Astrocyte of the spinal cord (primary cell): ENCODE results near the gene PRPF6.
"Not testable (repeated sequence)": the region's sequence is repeated elsewhere in the genome, so short reads cannot be mapped to it uniquely, and the experiment has no call there.

Experiments used
- DNase-seq: peaks from one replicate; pipeline ENCODE4 v3.0.0; 2011; ENCODE audit warnings: low read depth, low spot score
- H3K4me3 ChIP-seq: 2 replicates; pipeline ENCODE4 v1.5.1; 2011; ENCODE audit warnings: low read depth, mild to moderate bottlenecking, low read length, moderate library complexity
- in situ Hi-C: cut with HindIII; loops from 2 replicates; pipeline ENCODE4 v1.10.0; 2017; ENCODE audit warnings: low sequenced_read_pairs
- TF ChIP-seq, protein P1 (sequence below): IDR thresholded peaks from 2 replicates; pipeline ENCODE4 v1.5.1; 2012; ENCODE audit warnings: low read depth, mild to moderate bottlenecking, low read length, inconsistent platforms

Gene PRPF6

DNA sequence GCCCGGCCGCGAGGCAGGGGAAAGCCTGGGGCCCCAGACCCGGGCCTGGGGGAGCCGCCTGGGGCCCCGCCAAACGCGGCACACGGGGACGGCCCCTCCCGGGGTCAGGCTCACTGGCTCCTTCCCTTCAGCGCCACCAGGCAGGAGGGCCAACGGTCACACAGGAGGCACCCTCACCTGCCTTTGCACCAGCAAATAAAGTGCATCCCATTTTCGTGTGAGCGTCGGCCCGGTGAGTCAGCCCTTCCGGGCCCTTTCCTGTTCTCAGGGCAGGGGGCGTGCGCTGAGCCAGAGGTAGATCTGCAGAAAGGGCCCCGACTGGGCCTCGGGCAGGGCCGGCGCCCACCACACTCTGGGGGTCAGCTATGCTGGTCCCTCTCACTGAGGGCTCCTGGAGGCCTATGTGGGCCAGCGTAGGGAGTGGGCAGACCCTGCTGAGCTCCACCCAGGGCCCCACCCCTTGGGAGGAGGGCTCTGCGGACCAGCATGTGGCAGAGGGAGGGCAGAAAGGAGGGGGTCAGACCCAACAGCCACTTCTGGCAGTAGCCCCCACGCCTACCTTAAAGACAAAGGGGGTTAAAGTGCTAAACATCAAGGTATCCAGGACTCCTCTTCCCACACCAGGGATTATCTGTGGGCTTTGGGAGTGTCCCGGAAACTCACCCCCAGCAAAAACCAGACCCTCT lies 23.8 kb upstream of the PRPF6 start:
- DNase-seq: peak; percentile 66
- H3K4me3 ChIP-seq: peak overlapping the region; percentile 45
- TF ChIP-seq, protein P1, sequence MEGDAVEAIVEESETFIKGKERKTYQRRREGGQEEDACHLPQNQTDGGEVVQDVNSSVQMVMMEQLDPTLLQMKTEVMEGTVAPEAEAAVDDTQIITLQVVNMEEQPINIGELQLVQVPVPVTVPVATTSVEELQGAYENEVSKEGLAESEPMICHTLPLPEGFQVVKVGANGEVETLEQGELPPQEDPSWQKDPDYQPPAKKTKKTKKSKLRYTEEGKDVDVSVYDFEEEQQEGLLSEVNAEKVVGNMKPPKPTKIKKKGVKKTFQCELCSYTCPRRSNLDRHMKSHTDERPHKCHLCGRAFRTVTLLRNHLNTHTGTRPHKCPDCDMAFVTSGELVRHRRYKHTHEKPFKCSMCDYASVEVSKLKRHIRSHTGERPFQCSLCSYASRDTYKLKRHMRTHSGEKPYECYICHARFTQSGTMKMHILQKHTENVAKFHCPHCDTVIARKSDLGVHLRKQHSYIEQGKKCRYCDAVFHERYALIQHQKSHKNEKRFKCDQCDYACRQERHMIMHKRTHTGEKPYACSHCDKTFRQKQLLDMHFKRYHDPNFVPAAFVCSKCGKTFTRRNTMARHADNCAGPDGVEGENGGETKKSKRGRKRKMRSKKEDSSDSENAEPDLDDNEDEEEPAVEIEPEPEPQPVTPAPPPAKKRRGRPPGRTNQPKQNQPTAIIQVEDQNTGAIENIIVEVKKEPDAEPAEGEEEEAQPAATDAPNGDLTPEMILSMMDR: peak; percentile 13
- in situ Hi-C loops: no loop called here

DNA sequence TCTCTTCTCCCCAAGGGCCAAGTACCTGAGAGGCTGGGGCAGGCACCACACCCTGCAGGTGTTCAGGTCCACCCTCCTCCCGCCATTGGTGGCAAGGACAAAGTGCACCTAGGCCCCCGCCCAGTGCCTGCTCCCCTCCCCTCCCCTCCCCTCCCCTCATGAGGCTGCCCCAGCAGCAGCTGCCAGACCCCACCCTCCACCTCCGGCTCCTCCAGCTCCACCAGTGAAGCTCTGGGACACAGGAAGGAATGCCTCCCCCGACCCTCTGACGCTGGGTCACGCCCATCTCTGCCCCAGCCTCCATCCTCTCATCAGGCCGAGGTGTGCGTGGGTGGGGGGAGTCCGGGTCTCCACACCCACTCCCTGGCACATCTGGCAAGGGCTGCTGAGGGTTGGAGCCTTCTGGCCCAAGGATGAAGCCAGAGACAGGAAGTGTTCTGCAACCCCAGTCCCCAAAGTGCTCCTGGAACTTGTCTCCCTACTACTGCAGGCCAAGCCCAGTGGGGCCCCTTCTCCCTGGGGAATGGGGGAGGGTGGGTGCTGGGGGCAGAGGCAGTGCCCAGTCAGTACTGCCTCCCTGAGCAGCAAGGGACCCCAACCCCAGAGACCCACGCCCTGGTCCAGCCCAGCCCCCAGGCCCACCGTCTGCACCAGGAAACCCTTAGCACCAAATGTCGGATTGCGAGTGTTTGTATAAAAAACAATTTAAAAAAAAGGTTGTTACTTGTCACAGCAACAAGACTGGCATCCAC lies 23.1 kb upstream of the PRPF6 start:
- no peak for DNase-seq
- H3K4me3 ChIP-seq: no peak overlapping the region
- in situ Hi-C loops: no loop called here
- TF ChIP-seq, protein P1: no peak

DNA sequence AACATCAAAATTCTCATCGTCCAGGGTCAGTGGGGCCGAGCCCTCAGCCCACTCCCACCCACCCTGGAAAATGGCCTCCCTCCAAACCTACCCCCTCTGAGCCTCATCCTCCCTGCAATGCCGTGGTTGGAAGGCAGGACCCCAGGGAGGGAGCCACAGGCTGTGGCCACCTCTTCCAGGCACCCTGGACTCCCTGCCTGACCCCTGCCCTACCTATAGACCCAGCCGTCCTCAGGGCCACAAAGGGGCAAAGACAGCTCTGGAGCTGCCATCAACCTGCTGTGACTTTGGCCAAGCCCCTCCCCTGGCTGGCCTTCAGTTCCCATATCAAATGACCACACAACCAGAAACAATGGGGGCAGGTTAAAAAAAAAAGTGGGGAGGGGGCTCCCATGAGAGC lies 22.5 kb upstream of the PRPF6 start:
- no peak overlapping the region for H3K4me3 ChIP-seq
- TF ChIP-seq, protein P1: no peak
- no peak for DNase-seq
- in situ Hi-C loops: no loop called here

DNA sequence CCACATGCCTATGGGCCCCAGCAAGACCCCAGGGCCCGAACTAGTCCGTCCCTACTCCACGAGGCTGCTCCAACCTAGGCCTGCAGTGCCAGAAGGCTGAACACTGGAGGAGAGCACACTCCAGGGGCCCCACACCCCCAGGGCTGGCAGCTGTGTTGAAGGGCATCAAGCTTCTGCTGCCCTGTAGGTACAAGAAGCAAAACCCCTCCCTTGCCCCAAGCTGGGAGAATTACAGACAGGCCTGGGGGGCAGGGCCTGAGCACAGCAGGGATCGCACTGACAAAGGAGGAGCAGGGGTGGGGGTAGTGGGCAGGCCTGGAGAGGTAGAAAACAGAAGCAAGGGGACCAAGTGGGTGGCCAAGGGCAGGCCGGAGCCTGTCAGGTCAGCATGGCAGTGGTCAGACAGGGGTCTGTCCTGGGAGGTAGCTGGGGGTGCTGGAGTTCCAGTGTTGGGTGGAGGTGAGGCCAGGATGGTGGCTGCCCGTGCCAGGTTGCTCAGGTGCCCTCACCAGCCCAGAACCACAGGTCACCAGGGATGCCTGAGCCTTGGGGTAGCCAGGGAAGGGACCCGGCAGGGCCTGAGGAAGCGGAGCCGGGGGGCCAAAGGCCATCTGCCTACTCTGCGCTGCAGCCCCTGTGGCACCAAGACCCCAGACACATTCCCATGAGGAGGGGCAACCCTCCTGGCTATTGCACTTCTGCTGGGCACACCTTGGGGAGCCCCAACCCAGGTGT lies 21.8 kb upstream of the PRPF6 start:
- no peak overlapping the region for H3K4me3 ChIP-seq
- in situ Hi-C loops: no loop called here
- no peak for DNase-seq
- TF ChIP-seq, protein P1: no peak

DNA sequence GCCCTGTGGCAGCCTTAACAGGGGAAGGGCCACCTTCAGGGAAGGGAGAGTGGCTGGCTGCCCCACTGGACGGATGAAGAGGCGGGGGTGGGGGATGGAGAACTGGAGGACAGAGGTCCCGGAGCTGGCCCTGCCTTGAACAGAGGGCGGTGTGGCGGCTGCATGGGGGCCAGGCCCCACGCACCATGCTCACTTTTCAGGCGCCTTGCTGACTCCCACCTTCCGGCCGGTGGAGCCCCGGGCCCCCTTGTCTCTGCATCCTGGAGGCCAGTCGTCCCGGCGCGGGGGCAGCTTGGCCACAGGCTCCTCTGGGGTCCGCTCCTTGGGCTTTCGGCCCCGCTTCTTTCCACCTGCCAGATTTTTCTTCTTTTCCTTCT lies 21.2 kb upstream of the PRPF6 start:
- TF ChIP-seq, protein P1: no peak
- in situ Hi-C loops: no loop called here
- no peak for DNase-seq
- no peak overlapping the region for H3K4me3 ChIP-seq

DNA sequence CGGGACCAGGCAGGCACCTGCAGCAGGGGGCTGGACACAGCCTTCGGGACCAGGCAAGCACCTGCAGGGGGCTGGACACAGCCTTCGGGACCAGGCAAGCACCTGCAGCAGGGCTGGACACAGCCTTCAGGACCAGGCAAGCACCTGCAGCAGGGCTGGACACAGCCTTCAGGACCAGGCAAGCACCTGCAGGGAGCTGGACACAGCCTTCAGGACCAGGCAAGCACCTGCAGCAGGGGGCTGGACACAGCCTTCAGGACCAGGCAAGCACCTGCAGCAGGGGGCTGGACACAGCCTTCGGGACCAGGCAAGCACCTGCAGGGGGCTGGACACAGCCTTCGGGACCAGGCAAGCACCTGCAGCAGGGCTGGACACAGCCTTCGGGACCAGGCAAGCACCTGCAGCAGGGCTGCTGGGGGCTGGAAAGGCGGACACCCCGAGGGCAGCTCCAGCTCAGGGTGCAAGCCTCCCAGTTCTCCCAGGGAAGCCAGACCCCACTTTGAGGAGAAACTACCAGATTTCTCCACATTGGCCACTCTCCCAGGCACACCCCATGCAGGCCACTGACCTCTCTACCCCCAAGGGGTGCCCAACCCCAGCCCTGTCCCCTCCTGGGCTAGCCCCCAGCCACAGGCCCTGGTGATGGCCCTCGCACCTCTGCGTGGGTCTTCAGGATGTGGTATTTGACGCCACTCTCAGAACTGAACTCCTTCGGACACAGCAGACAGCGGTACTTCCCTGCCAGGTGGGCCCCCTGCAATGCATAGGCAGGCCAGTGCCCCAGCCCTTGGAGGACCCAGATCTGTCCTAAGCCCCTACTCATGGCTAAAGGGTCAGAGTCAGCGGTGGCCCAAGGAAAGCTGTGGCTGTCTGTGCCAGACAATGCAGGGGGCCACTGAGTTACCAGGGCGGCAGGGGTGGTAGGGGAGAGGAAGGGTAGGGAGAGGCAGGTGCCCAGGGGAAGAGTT lies 20.0 kb upstream of the PRPF6 start:
- H3K4me3 ChIP-seq, DNase-seq, in situ Hi-C loops: not testable (repeated sequence)
